Measurements from ENCODE around the gene WFS1. TPM values are rescaled to one million over a fixed set of nuclear protein-coding genes. Genes with fewer than 3 reads are reported as not detected.
A peak's percentile ranks its signal among the peaks of the same experiment; 100 is the strongest.

The WFS1 gene
- total and polyA plus RNA-seq, 2 of the 13 experiments (the other 11 are each of a cell fraction or from before 2014, with no cell fraction given), result 39.1 to 42.2 TPM

DNA sequence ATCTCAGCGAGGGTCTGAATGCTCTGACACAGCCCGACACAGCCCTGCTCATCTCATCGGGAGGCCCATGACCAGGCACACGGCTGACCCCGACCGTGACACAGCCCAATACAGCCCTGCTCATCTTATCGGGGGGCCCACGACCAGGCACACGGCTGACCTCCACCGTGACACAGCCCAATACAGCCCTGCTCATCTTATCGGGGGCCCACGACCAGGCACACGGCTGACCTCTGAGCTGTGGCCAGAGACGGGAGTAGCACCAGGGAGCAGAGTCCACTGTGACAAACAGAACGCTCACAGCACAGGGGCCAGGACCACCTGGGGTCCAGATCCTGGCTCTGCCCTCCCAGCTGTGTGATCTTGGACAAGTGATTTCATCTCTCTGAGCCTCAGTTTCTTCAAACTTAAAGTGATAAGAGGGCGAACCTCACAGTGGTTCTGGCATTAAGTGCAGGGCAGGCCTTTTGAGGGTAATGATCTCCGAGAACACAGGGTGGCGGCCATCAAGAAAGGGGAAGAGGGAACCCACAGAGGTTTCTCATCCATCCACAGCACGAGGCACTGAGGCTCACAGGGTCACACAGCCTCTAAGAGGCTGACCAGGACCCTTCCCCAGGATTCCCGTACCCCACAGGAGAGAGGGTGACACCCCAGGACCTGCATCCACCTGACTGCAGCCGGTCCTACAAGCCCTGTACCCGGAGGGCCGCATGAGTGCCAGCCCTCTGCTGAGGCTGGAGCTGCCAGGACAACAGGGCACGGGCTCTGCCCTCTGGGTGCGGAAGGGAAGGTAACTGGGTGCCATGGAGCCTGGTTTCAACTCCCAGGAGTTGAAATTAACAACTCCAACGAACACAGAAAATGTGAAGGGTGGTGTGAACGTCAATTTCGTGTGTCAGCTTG lies 60.1 kb downstream of the WFS1 start (continued):
- TF ChIP-seq ZNF205 (CRISPR knock-in tag; IDR thresholded peaks at IDR 0.05) (no peak), ZKSCAN5 (CRISPR knock-in tag; IDR thresholded peaks at IDR 0.05) (no peak), RFXAP (CRISPR knock-in tag; IDR thresholded peaks at IDR 0.05; ENCODE audit: borderline replicate concordance) (no peak), ZNF17 (CRISPR knock-in tag; IDR thresholded peaks at IDR 0.05) (no peak), SMARCE1 (IDR thresholded peaks at IDR 0.05; ENCODE audit: borderline replicate concordance) (no peak), ATF1 (CRISPR knock-in tag; IDR thresholded peaks at IDR 0.05) (no peak), ZNF768 (CRISPR knock-in tag; IDR thresholded peaks at IDR 0.05) (no peak), KDM5B (CRISPR knock-in tag; IDR thresholded peaks at IDR 0.05; ENCODE audit: borderline replicate concordance) (no peak; the same call in 1 of the 2 replicates), SRSF1 (optimal IDR thresholded peaks at IDR 0.05; ENCODE audit: low read depth, low read length) (no peak), NCOR1 (IDR thresholded peaks at IDR 0.05; ENCODE audit: borderline replicate concordance, low read length) (peak; percentile 54; the same call in 1 of the 2 replicates), RBFOX2 (IDR thresholded peaks at IDR 0.05; ENCODE audit: low read depth, low read length) (no peak), HNRNPLL (IDR thresholded peaks at IDR 0.05; ENCODE audit: low read depth, low read length, poor library complexity, severe bottlenecking) (no peak), ISL2 (CRISPR knock-in tag; IDR thresholded peaks at IDR 0.05) (no peak), SUZ12 (IDR thresholded peaks at IDR 0.05; ENCODE audit: low read depth, low read length) (no peak), ZNF335 (CRISPR knock-in tag; IDR thresholded peaks at IDR 0.05) (no peak)
- TF ChIP-seq, protein P1, sequence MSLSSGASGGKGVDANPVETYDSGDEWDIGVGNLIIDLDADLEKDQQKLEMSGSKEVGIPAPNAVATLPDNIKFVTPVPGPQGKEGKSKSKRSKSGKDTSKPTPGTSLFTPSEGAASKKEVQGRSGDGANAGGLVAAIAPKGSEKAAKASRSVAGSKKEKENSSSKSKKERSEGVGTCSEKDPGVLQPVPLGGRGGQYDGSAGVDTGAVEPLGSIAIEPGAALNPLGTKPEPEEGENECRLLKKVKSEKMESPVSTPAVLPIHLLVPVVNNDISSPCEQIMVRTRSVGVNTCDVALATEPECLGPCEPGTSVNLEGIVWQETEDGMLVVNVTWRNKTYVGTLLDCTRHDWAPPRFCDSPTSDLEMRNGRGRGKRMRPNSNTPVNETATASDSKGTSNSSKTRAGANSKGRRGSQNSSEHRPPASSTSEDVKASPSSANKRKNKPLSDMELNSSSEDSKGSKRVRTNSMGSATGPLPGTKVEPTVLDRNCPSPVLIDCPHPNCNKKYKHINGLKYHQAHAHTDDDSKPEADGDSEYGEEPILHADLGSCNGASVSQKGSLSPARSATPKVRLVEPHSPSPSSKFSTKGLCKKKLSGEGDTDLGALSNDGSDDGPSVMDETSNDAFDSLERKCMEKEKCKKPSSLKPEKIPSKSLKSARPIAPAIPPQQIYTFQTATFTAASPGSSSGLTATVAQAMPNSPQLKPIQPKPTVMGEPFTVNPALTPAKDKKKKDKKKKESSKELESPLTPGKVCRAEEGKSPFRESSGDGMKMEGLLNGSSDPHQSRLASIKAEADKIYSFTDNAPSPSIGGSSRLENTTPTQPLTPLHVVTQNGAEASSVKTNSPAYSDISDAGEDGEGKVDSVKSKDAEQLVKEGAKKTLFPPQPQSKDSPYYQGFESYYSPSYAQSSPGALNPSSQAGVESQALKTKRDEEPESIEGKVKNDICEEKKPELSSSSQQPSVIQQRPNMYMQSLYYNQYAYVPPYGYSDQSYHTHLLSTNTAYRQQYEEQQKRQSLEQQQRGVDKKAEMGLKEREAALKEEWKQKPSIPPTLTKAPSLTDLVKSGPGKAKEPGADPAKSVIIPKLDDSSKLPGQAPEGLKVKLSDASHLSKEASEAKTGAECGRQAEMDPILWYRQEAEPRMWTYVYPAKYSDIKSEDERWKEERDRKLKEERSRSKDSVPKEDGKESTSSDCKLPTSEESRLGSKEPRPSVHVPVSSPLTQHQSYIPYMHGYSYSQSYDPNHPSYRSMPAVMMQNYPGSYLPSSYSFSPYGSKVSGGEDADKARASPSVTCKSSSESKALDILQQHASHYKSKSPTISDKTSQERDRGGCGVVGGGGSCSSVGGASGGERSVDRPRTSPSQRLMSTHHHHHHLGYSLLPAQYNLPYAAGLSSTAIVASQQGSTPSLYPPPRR (CRISPR knock-in tag; IDR thresholded peaks at IDR 0.05; ENCODE audit: borderline replicate concordance), result peak; percentile 40; the same call in 1 of the 2 replicates
- TF ChIP-seq, protein P2, sequence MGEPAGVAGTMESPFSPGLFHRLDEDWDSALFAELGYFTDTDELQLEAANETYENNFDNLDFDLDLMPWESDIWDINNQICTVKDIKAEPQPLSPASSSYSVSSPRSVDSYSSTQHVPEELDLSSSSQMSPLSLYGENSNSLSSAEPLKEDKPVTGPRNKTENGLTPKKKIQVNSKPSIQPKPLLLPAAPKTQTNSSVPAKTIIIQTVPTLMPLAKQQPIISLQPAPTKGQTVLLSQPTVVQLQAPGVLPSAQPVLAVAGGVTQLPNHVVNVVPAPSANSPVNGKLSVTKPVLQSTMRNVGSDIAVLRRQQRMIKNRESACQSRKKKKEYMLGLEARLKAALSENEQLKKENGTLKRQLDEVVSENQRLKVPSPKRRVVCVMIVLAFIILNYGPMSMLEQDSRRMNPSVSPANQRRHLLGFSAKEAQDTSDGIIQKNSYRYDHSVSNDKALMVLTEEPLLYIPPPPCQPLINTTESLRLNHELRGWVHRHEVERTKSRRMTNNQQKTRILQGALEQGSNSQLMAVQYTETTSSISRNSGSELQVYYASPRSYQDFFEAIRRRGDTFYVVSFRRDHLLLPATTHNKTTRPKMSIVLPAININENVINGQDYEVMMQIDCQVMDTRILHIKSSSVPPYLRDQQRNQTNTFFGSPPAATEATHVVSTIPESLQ (CRISPR knock-in tag; conservative IDR thresholded peaks at IDR 0.05), result no peak
- TF ChIP-seq, protein P3, sequence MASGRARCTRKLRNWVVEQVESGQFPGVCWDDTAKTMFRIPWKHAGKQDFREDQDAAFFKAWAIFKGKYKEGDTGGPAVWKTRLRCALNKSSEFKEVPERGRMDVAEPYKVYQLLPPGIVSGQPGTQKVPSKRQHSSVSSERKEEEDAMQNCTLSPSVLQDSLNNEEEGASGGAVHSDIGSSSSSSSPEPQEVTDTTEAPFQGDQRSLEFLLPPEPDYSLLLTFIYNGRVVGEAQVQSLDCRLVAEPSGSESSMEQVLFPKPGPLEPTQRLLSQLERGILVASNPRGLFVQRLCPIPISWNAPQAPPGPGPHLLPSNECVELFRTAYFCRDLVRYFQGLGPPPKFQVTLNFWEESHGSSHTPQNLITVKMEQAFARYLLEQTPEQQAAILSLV (CRISPR knock-in tag; IDR thresholded peaks at IDR 0.05; ENCODE audit: borderline replicate concordance), result no peak
